Right lobe of liver (tissue), 6 donors: Measurements from ENCODE around the gene SARS2. TPM values are rescaled to one million over a fixed set of nuclear protein-coding genes. Genes with fewer than 3 reads are reported as not detected.

Experiments used
- ATAC-seq, 4 donors: fragments of 200-7000 bp; cut with Tn5 transposase; one replicate each; pipeline ENCODE4 v1.9.1; 2020; ENCODE audit warnings: mild to moderate bottlenecking in 4 of 4, moderate library complexity in 4 of 4
- DNase-seq, 3 donors: peaks; one replicate each; pipeline ENCODE4 v3.0.0-alpha.2; 2020
- H3K27ac ChIP-seq, 3 donors: fragments of 200-600 bp; one replicate each; pipeline ENCODE4 v1.8.0; 2022
- H3K27me3 ChIP-seq, 2 donors: fragments of 200-600 bp; one replicate each; pipeline ENCODE4 v1.8.0; 2022
- H3K36me3 ChIP-seq, 4 donors: fragments of 200-600 bp; sonication (generic) in 1 of 4; one replicate each; pipeline versions ENCODE4 v1.5.1 to v1.8.0; 2017 to 2022; ENCODE audit warnings: control low read depth in 1 of 4
- H3K4me1 ChIP-seq, 4 donors: fragments of 200-600 bp; sonication (generic) in 1 of 4; one replicate each; pipeline versions ENCODE4 v1.5.1 to v1.8.0; 2017 to 2022; ENCODE audit warnings: control low read depth in 1 of 4
- H3K4me3 ChIP-seq, 3 donors: fragments of 200-600 bp; one replicate each; pipeline ENCODE4 v1.8.0; 2022
- H3K9me3 ChIP-seq, 4 donors: fragments of 200-600 bp; sonication (generic) in 1 of 4; one replicate each; pipeline versions ENCODE4 v1.5.1 to v1.8.0; 2017 to 2022; ENCODE audit warnings: control low read depth in 1 of 4
- CTCF ChIP-seq, 4 donors: fragments of 200-600 bp in 3 of 4; fragments of 450-650 bp in 1 of 4; IDR thresholded peaks; one replicate each; pipeline versions ENCODE4 v1.5.1 to v1.8.0; 2016 to 2022; ENCODE audit warnings: antibody characterized with exemption in 4 of 4, mild to moderate bottlenecking in 2 of 4
- POLR2A ChIP-seq: fragments of 450-650 bp; IDR thresholded peaks from one replicate; pipeline ENCODE4 v1.6.1; 2017; ENCODE audit warnings: antibody characterized with exemption, mild to moderate bottlenecking
- whole genome bisulfite sequencing: methylation state at CpG from one replicate; pipeline ENCODE4 v1.1.6; 2018; ENCODE audit warnings: low coverage, low lambda C conversion rate; ENCODE audit not compliant: insufficient coverage; ENCODE audit errors: missing lambda C conversion rate; 5-methylcytosine and 5-hydroxymethylcytosine counted together
- intact Hi-C, 2 donors: fragments of 100-400 bp; cut with DNase I; formaldehyde crosslinking; loops; one replicate each; pipeline versions ENCODE4 v1.11.2 to v1.14.1; 2022
- total RNA-seq, 6 experiments: library from RNA; depleted of rRNA in 2 of 6; stranded (reverse); fragments of >200 nt in 2 of 6; fragmentation: NEBNext Ultra II Directional in 3 of 6; extraction: Animal tissue kit (Norgen Biotek cat#: 25700) in 3 of 6; gene quantifications; one replicate each; pipeline versions ENCODE4 v1.1.0 to v1.2.4, GENCODE V29; 2016 to 2023
- donor health status: DM: no; HTN: yes; CAD: no.
- donor health status: DM: no; HTN: no; CAD: no.
- donor health status: DM: no; HTN: no; CAD: no.
- donor health status: DM: no; HTN: yes; CAD: no.
- donor health status: DM: no; HTN: yes; CAD: no.

Gene SARS2
- total RNA-seq, 6 experiments from 2014 or later = 10.6 to 26.5 (median 18.7) TPM

GRCh38 chr19:38883286-38883685 lies 47.3 kb downstream of the SARS2 start:
- H3K4me1 ChIP-seq = peaks cover 0 to 8% (median 4%) of the 10 kb centered on the region in 4 donors
- ATAC-seq (no peak), DNase-seq (no peak)
- intact Hi-C loops = no loop called here
- H3K27ac ChIP-seq = no peak overlapping the region
- H3K4me3 ChIP-seq = no peak overlapping the region
- no peaks in the 10 kb centered on the region for H3K9me3 ChIP-seq
- 79% methylated on average over 5 of the region's 9 CpGs for WGBS
- TF ChIP-seq CTCF (IDR thresholded peaks at IDR 0.05) (no peak), POLR2A (no peak)
- peaks cover 0 to 6% (median 2%) of the 10 kb centered on the region in 4 donors for H3K36me3 ChIP-seq
- no peaks in the 10 kb centered on the region for H3K27me3 ChIP-seq

GRCh38 chr19:38880882-38881609 lies 49.5 kb downstream of the SARS2 start:
- Histone ChIP-seq H3K36me3 (peaks cover 0 to 4% (median 0%) of the 10 kb centered on the region in 4 donors), H3K4me3 (no peak overlapping the region), H3K27me3 (no peaks in the 10 kb centered on the region), H3K27ac (no peak overlapping the region), H3K9me3 (no peaks in the 10 kb centered on the region), H3K4me1 (peaks cover 0 to 6% (median 3%) of the 10 kb centered on the region in 4 donors)
- no peak for DNase-seq
- WGBS = 90% methylated on average over 4 of the region's 19 CpGs
- ATAC-seq = no peak
- TF ChIP-seq POLR2A (no peak), CTCF (IDR thresholded peaks at IDR 0.05) (no peak)
- intact Hi-C loops = no loop called here

GRCh38 chr19:38880076-38880881 lies 50.3 kb downstream of the SARS2 start:
- intact Hi-C loops = no loop called here
- WGBS = 96% methylated on average over 3 of the region's 19 CpGs
- TF ChIP-seq CTCF (IDR thresholded peaks at IDR 0.05) = no peak
- no peak for TF ChIP-seq POLR2A
- no peaks in the 10 kb centered on the region for H3K9me3 ChIP-seq
- no peaks in the 10 kb centered on the region for H3K27me3 ChIP-seq
- no peak overlapping the region for H3K27ac ChIP-seq
- no peak overlapping the region for H3K4me3 ChIP-seq
- ATAC-seq (peak in 1 of 4 donors; percentile 13), DNase-seq (no peak)
- no peaks in the 10 kb centered on the region for H3K4me1 ChIP-seq
- H3K36me3 ChIP-seq = peaks cover 0 to 4% (median 0%) of the 10 kb centered on the region in 4 donors

GRCh38 chr19:38879400-38879751 lies 51.2 kb downstream of the SARS2 start:
- 85% methylated on average over 4 of the region's 11 CpGs for WGBS
- Histone ChIP-seq H3K27me3 (no peaks in the 10 kb centered on the region), H3K4me1 (no peaks in the 10 kb centered on the region), H3K27ac (no peak overlapping the region), H3K4me3 (no peak overlapping the region), H3K36me3 (peaks cover 0 to 4% (median 0%) of the 10 kb centered on the region in 4 donors), H3K9me3 (no peaks in the 10 kb centered on the region)
- DNase-seq (no peak), ATAC-seq (peak in 1 of 4 donors; percentile 12)
- intact Hi-C loops = no loop called here
- TF ChIP-seq CTCF (IDR thresholded peaks at IDR 0.05) = no peak
- no peak for TF ChIP-seq POLR2A
